Activated B cell treated with CpG ODN at 0.5 μM for 24 hours (primary cell): Measurements from ENCODE around the gene CHEK1. TPM values are rescaled to one million over a fixed set of nuclear protein-coding genes. Genes with fewer than 3 reads are reported as not detected.
A peak's percentile ranks its signal among the peaks of the same experiment; 100 is the strongest.

Source experiments
- ATAC-seq: fragments of 200-7000 bp; cut with Tn5 transposase; one replicate; pipeline ENCODE4 v1.10.0; 2021; ENCODE audit warnings: low read depth, mild to moderate bottlenecking, moderate library complexity
- CTCF ChIA-PET: fragments of 350-600 bp; sonication (Branson Sonifier 250); formaldehyde crosslinking; loops from one replicate; lab custom pipeline; 2021; ENCODE audit warnings: antibody characterized with exemption; lab: Charles Lee
- POLR2A ChIA-PET: fragments of 350-600 bp; sonication (Branson Sonifier 250); formaldehyde crosslinking; loops from one replicate; lab custom pipeline; 2021; ENCODE audit warnings: antibody characterized with exemption; lab: Charles Lee
- DNase-seq: peaks from one replicate; pipeline ENCODE4 v3.0.0; 2022
- H3K27ac Mint-ChIP-seq: one replicate; pipeline ENCODE4 v1.8.0; 2020; ENCODE audit warnings: mixed read lengths
- H3K27me3 Mint-ChIP-seq: one replicate; pipeline ENCODE4 v1.8.0; 2021; ENCODE audit warnings: mixed read lengths
- H3K36me3 Mint-ChIP-seq: one replicate; pipeline ENCODE4 v1.8.0; 2021; ENCODE audit warnings: low read depth, mixed read lengths
- H3K4me1 Mint-ChIP-seq: one replicate; pipeline ENCODE4 v1.8.0; 2021; ENCODE audit warnings: mixed read lengths
- H3K4me3 Mint-ChIP-seq: one replicate; pipeline ENCODE4 v1.8.0; 2020; ENCODE audit warnings: mild to moderate bottlenecking, mixed read lengths
- H3K9me3 Mint-ChIP-seq: one replicate; pipeline ENCODE4 v1.8.0; 2020; ENCODE audit warnings: mixed read lengths
- CTCF ChIP-seq: fragments of 200-600 bp; IDR thresholded peaks from one replicate; pipeline ENCODE4 v1.8.0; 2022; ENCODE audit warnings: antibody characterized with exemption, mild to moderate bottlenecking
- intact Hi-C: fragments of 100-400 bp; cut with micrococcal nuclease; formaldehyde crosslinking; loops from one replicate; pipeline ENCODE4 v1.15.1; 2024
- total RNA-seq: library from RNA; stranded (reverse); gene quantifications from 2 replicates; pipeline ENCODE4 v1.2.3, GENCODE V29; 2022

Gene CHEK1
- total RNA-seq, 1 donor from 2014 or later, result 9.6 TPM

- ChIA-PET CTCF (interaction anchor here (1.2 kb wide), 1 partner anchor 260 kb away, joined by 3 read pairs; the partner anchor contains the start of gene HYLS1), POLR2A (interaction anchor here (3.0 kb wide), 1 partner anchor 35 kb away, joined by 49 read pairs; the partner anchor contains the start of gene STT3A)
- ATAC-seq, result no peak
- no peak for DNase-seq
- H3K4me1 Mint-ChIP-seq, result peaks cover 20% of the 10 kb centered on the region
- intact Hi-C loops, result loop anchor here (5.0 to 10.0 kb wide), 2 partner anchors 435 to 587 kb away; partner anchors contain the start of genes CDON, FAM118B and RPUSD4
- H3K27me3 Mint-ChIP-seq, result no peaks in the 10 kb centered on the region
- H3K27ac Mint-ChIP-seq, result no peak overlapping the region
- H3K4me3 Mint-ChIP-seq, result peak overlapping the region; percentile 91
- H3K9me3 Mint-ChIP-seq, result no peaks in the 10 kb centered on the region
- TF ChIP-seq CTCF, result no peak
- peaks cover 6% of the 10 kb centered on the region for H3K36me3 Mint-ChIP-seq
Observed at GRCh38 chr11:125627236-125627910, 2.4 kb downstream of the CHEK1 start.

- TF ChIP-seq CTCF, result no peak
- H3K36me3 Mint-ChIP-seq, result no peaks in the 10 kb centered on the region
- H3K27me3 Mint-ChIP-seq, result no peaks in the 10 kb centered on the region
- ChIA-PET POLR2A (interaction anchor here (0.8 kb wide), 1 partner anchor 249 kb away, joined by 3 read pairs; no protein-coding TSS in a partner anchor), CTCF (no interaction called here)
- no peak for DNase-seq
- H3K27ac Mint-ChIP-seq, result no peak overlapping the region
- no peak for ATAC-seq
- no peaks in the 10 kb centered on the region for H3K9me3 Mint-ChIP-seq
- H3K4me1 Mint-ChIP-seq, result no peaks in the 10 kb centered on the region
- H3K4me3 Mint-ChIP-seq, result no peak overlapping the region
- intact Hi-C loops, result no loop called here
Observed at GRCh38 chr11:125637840-125638239, 12.9 kb downstream of the CHEK1 start.

- Mint-ChIP-seq H3K4me3 (no peak overlapping the region), H3K4me1 (no peaks in the 10 kb centered on the region), H3K9me3 (no peaks in the 10 kb centered on the region), H3K36me3 (no peaks in the 10 kb centered on the region), H3K27ac (no peak overlapping the region), H3K27me3 (no peaks in the 10 kb centered on the region)
- DNase-seq (no peak), ATAC-seq (no peak)
- TF ChIP-seq CTCF, result no peak
- POLR2A ChIA-PET, result no interaction called here
- intact Hi-C loops, result no loop called here
- CTCF ChIA-PET, result no interaction called here
Observed at GRCh38 chr11:125638315-125638714, 13.4 kb downstream of the CHEK1 start.

GRCh38 chr11:125645871-125646270, 20.9 kb downstream of the CHEK1 start:
- Mint-ChIP-seq H3K4me1 (no peaks in the 10 kb centered on the region), H3K9me3 (no peaks in the 10 kb centered on the region), H3K27me3 (no peaks in the 10 kb centered on the region), H3K27ac (no peak overlapping the region), H3K4me3 (no peak overlapping the region), H3K36me3 (no peaks in the 10 kb centered on the region)
- intact Hi-C loops, result no loop called here
- ATAC-seq (no peak), DNase-seq (no peak)
- CTCF ChIA-PET, result no interaction called here
- TF ChIP-seq CTCF, result no peak
- POLR2A ChIA-PET, result no interaction called here

GRCh38 chr11:125649465-125650166, 24.7 kb downstream of the CHEK1 start:
- H3K36me3 Mint-ChIP-seq, result no peaks in the 10 kb centered on the region
- TF ChIP-seq CTCF, result no peak
- H3K4me1 Mint-ChIP-seq, result no peaks in the 10 kb centered on the region
- POLR2A ChIA-PET, result no interaction called here
- H3K9me3 Mint-ChIP-seq, result no peaks in the 10 kb centered on the region
- ATAC-seq (no peak), DNase-seq (no peak)
- intact Hi-C loops, result no loop called here
- no peak overlapping the region for H3K4me3 Mint-ChIP-seq
- H3K27ac Mint-ChIP-seq, result no peak overlapping the region
- CTCF ChIA-PET, result no interaction called here
- no peaks in the 10 kb centered on the region for H3K27me3 Mint-ChIP-seq
